Breast epithelium (tissue), 3 donors: ENCODE measurements around the gene EFNB2.

Experiments
- POLR2A ChIP-seq: fragments of 450-650 bp; IDR thresholded peaks from one replicate; pipeline ENCODE4 v1.6.1; 2016; ENCODE audit warnings: antibody characterized with exemption, mild to moderate bottlenecking, moderate library complexity
- TF ChIP-seq, protein P1 (sequence below), 3 donors: fragments of 450-650 bp; IDR thresholded peaks; one replicate each; pipeline ENCODE4 v1.5.1; 2016 to 2017; ENCODE audit warnings: antibody characterized with exemption in 3 of 3, mild to moderate bottlenecking in 3 of 3, moderate library complexity in 3 of 3

DNA sequence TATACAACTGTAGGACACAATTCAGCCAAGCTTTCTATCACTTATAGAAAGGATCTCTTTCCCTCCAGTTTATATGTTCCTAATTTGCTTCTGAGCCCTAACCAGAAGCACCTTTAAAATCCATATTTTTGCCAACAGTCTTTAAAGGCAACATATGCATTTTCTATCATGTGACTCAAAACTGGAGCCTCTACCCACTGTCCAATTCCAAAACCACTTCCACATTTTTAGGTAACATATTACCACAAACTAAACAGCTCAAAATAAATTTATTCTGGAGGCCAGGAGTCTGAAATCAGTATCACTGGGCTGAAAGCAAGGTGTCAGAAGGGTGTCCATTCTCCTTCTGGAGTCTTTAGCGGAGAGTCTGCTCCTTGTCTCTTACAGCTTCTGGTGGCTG lies 15.9 kb upstream of the EFNB2 start:
- TF ChIP-seq, protein P1, sequence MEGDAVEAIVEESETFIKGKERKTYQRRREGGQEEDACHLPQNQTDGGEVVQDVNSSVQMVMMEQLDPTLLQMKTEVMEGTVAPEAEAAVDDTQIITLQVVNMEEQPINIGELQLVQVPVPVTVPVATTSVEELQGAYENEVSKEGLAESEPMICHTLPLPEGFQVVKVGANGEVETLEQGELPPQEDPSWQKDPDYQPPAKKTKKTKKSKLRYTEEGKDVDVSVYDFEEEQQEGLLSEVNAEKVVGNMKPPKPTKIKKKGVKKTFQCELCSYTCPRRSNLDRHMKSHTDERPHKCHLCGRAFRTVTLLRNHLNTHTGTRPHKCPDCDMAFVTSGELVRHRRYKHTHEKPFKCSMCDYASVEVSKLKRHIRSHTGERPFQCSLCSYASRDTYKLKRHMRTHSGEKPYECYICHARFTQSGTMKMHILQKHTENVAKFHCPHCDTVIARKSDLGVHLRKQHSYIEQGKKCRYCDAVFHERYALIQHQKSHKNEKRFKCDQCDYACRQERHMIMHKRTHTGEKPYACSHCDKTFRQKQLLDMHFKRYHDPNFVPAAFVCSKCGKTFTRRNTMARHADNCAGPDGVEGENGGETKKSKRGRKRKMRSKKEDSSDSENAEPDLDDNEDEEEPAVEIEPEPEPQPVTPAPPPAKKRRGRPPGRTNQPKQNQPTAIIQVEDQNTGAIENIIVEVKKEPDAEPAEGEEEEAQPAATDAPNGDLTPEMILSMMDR (IDR thresholded peaks at IDR 0.05) = no peak
- no peak for TF ChIP-seq POLR2A
